NCI-H526 (cell line): Measurements from ENCODE around the gene FLNC.
A peak's percentile ranks its signal among the peaks of the same experiment; 100 is the strongest.

Experiments
- DNase-seq, 2 experiments: peaks; one replicate each; lab custom pipeline; 2025; lab: John Stamatoyannopoulos, UW

Gene FLNC

DNA sequence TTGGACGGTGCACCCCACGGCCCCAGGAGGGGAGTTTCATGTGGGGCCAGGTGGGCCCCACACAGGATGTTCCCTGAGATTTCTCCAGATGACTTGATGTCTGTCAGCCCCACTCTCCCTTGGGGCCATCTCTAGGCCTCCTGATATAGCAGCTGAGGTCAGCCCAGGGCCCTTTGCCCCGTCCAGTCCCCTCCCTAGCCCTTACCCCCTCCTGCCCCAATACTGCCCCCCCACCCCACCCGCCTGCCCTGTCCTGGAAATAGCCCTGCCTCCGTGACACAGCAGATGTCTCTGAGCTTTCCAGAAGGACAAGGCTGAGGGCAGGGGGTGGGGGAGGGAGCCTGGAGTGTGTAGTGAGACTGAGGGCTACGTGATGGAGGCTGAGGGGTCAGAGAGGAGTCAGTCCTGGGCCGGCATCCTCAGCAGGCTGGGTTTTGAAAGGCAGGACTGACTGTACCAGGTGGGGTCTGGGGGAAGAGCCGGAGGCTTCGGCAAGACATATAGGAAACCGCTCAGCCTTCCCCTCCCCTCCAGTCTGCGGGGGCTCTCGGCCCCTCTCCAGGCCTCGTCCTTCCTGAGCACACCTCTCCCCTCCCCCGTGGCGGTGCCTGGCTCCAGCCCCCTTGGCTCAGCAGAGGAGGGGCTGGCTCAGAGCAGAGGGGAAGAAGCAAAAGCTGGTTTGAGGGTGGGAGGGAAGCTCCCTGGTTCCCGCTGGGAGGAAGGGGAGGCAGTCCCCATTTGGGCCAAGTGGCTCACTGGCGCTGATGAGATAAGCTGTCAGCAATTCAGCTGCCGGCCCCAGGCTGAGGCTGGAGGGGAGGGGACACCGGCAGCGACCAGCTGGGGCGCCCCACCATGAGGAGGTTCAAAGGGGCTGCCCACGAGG is 2.0 kb downstream of the FLNC start:
- no peak for DNase-seq

DNA sequence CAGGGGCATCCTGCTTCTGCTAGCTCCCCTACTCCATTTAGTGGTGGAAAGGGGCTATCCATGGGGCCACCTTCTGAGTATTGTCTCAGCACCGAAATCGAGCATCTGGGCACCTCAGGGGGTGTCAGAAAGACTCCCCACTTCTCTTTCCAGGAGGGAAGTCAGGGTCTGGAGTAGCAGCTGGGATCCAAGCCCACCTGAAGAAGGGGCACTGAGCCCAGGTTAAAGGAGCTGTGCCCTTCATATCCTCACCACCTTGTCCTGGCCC is 2.6 kb downstream of the FLNC start:
- DNase-seq = no peak

DNA sequence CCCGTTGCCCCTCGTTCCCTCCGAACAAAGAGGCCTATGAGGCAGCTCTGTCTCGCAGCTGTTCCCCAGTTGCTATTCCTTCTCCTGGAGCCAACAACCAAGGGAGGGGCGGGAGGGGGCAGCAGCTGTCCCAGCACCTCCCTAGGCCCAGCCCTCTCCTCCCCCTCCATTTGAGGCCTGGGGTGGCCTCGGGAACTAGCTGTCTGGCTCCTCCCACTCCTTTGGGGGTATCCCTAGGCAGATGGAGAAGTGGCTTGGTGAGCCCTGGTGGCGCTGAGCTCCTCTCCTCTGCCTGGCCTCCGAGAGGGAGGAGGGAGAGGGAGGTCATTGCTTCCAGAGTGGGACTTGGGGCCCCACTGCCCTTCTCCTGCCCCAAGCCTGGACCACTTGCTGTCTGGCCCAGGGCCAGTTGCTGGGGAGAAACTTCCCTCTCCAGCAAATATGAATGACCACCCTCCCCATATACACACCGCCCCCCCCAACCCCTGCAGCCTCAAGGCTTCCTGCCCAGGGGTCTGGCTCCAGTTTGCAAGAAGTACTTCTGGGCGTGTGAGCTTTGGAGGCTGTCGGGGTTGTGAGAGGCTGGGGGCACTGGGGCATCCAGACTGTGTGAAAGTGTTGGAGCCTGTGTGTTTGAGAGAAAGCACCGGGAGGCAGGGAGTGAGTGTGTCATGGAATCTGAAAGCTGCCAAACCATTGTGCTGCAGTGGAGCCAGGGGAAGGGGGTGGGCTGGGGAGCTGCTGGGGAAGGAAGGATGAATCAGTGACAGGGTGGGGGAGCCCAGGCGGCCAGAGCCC is 3.1 kb downstream of the FLNC start:
- no peak for DNase-seq

DNA sequence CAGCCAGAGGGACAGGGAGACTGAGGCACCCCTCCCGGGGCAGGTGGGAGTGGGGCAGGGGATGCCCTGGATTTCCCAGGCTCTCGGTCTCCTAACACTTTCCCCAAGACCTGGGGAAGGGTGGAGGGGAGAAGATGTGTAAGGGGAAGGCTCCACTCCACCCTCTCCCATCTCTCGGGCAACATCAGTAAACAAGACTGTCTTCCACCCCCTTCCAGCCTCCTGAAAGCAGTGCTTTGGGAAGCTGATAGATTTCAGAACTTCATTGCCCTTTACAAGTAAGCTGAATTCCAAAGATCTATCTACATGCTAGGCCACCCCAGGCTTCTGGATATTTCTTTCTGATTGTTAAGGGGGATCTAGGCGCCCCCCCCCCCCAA is 3.7 kb downstream of the FLNC start:
- DNase-seq = no peak

DNA sequence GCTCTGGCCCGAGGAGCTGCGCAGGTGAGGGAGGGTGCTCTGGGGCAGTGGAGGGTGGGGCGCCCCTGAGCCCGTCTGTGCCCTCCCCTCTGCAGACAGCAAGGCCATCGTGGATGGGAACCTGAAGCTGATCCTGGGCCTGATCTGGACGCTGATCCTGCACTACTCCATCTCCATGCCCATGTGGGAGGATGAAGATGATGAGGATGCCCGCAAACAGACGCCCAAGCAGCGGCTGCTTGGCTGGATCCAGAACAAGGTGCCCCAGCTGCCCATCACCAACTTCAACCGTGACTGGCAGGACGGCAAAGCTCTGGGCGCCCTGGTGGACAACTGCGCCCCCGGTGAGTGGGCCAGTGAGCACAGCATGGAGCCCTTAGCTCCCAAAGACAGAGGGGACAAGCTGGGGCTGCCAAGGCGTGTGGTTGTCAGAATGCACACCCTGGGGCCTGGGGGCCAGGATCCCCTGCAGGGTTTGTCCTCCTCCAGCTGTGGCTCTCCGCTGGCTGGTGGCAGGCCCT is 5.1 kb downstream of the FLNC start:
- no peak for DNase-seq

DNA sequence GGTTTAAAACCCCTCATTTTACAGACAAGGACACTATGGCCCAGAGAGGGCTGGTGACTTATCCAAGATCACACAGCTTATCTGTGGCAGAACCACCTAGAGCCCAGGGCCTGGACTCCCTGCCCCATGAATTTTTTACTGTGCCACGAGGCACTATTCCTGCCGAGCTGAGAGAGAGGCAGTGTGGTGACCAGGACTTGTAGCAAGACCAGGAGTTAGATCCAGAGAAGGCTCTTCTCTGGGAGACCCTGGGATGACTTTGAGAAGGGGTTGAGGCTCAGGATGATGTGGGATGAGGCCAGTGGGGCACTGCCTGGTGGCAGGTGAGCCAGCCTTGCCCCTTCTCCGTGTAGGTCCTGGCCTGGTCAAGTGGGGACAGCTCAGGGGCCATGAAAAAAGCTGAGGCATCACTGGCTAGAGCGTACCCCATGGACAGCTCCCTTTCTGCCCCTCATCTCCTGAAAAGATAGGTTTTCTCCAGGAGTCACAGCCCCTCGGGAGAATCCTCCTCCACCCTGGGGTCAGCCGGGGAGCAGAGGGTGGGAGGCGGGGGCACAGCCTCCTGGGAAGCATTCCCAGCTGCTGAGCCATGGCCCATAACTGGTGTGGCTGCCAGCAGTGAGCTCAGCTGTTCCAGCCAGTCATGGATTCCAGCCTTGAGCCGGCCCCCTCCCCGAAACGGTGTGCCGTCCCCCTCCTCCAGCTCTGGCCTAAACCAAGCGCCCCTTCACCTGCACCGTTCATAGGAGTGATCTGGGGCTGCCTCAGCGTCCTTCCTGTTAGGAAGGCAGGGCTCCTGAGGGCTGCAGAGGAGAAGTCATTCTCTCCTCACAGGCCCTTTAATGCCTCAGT is 5.8 kb downstream of the FLNC start:
- no peak for DNase-seq

DNA sequence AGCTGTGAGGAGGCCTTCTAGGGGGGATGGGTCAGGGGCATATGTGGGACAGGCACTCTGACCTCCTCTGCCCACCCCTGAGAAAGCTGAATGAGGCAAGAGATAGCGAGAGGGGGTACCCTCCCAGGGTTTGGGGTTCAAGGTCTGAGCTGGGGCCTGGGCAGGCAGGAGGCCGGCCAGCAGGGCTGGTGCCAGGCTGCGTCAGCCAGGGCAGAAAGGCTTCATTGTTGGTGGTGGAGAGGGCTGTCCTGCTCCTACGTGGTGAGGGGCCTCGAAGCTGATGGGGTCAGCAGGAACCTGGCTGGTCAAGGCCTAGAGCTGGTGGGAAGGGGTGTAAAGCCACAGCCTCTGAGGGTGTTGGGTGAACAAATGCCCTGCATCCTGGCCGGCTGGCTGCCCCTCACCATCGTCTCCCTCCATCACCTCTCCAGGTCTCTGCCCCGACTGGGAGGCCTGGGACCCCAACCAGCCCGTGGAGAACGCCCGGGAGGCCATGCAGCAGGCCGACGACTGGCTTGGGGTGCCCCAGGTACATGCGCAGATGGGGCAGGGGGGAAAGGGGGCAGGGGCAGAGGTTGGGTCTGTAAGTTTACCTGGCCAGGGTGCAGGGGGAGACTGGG is 6.6 kb downstream of the FLNC start:
- DNase-seq = no peak

DNA sequence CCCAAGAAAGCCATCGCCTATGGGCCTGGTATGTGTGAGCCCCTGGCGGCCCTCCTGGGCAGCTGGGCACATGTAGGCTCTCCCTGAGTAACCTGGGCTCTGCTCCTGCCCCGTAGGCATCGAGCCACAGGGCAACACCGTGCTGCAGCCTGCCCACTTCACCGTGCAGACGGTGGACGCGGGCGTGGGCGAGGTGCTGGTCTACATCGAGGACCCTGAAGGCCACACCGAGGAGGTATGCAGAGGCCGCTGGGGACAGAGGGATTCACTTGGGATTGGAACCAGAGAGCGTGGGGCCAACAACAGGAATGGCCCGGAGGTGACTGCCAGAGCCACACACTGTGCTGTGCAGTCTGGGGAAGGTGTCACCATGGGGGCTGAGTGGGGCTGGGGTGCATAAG is 7.3 kb downstream of the FLNC start:
- DNase-seq = no peak

DNA sequence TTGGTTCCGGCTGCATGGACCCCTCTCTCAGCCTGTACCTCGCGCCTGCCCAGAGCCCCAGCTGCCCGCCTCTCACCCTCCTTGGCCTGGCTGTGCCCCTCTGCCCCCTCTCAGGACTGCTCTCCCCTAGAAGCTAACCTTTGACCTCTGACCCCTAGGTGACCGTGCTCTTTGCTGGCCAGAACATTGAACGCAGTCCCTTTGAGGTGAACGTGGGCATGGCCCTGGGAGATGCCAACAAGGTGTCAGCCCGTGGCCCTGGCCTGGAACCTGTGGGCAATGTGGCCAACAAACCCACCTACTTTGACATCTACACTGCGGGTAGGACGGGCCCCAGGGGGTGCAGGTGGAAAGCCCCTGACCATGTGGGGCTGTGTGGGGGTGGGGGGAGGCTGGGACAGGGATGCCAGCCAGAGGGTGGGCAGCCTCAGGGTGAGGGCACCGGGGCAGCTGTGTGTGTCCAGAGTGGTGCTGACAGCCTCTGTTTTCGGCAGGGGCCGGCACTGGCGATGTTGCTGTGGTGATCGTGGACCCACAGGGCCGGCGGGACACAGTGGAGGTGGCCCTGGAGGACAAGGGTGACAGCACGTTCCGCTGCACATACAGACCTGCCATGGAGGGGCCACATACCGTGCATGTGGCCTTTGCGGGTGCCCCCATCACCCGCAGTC is 8.0 kb downstream of the FLNC start:
- DNase-seq = no peak

DNA sequence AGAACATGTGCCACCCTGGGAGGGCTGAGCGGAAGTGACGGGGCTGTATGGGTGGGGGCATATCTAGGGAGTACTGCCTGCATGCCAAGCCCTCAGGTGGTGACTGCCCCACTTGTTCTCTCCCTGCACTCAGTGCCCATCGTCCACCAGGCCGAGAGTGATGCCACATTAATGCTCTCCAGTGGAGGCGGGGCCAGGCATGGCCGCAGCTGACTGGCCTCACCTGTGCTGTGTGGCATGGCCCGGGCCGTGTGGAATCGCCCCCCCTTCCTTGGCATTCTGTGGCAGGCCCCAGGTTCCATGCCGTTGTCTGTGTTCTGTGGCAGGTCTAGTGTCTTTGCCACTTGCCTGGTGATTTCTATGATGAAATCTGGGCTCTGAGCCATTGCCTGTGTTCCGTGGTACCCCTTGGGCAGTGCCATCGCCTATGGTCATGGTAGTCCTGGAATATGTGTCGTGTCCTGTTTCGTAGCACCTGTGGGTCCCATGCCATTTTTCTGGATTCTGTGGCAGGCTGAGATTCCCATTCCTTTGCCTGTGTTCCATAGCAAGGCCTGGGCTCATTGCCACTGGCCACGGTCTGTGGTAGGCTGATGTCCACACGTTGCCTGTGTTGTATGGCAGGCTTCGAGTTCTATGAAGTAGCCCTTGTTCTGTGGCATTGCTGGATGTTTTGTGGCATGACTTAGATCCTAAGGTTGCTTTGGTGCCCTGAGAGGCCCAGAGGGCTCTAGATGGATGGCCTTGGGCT is 8.9 kb downstream of the FLNC start:
- DNase-seq = no peak

DNA sequence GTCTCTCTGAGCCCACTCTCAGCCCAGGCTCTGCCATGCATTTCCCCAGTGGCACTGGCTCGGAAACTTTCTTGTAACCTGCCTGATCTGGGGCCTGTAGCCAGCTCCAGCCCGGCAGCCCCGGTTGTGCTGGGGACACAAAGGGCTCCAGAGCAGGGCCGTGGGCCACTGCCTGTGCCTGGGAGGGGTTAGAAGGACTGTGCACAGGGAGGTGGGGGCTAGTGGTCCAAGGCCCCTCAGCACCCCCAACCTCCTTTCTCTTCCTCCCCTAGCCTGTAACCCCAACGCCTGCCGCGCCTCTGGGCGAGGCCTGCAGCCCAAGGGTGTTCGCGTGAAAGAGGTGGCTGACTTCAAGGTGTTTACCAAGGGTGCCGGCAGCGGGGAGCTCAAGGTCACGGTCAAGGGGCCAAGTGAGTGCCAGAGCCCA is 9.6 kb downstream of the FLNC start:
- DNase-seq = no peak

DNA sequence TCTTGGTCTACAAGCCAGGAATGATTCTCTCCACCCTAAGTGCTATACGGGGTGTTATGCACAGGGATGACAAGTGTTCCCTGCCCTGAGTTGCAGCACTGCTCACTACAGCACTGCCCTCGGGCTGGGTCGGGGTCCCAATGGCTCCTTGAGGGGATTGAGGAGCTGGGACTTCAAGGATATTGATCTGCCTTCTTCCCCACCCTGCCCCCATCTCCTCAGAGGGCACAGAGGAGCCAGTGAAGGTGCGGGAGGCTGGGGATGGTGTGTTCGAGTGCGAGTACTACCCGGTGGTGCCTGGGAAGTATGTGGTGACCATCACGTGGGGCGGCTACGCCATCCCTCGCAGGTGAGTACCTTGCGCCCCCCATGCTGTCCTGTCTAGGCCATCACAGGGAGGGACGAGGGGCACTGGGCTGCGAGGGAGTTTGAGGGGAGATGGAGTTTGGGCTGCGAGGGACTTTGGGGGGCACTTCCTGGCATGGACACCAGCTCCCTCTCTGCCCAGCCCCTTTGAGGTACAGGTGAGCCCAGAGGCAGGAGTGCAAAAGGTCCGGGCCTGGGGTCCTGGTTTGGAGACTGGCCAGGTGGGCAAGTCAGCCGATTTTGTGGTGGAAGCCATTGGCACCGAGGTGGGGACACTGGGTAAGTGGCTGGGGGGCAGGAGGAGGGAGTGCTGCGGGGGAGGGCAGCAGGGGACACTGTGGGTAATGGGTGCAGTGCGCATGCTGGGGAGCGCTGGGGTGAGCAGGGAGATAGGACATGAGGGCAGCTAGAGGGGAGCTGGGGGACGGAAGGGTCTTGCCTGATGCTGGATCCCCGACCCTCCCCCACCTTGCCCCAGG is 10.3 kb downstream of the FLNC start:
- DNase-seq = no peak

DNA sequence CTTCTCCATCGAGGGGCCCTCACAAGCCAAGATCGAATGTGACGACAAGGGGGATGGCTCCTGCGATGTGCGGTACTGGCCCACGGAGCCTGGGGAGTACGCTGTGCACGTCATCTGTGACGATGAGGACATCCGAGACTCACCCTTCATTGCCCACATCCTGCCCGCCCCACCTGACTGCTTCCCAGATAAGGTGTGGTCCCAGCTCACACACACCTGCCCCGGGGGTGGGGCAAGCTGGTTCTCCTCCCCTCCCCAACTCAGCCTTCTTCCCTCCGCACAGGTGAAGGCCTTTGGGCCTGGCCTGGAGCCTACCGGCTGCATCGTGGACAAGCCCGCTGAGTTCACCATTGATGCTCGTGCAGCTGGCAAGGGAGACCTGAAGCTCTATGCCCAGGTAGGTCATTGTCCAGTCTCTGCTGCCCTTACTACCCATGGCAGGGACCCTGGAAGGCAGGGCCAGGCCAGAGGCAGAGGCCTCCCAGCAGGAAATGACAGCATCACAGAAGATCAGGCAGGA is 11.0 kb downstream of the FLNC start:
- DNase-seq = peak in 1 of 2 experiments; percentile 20

DNA sequence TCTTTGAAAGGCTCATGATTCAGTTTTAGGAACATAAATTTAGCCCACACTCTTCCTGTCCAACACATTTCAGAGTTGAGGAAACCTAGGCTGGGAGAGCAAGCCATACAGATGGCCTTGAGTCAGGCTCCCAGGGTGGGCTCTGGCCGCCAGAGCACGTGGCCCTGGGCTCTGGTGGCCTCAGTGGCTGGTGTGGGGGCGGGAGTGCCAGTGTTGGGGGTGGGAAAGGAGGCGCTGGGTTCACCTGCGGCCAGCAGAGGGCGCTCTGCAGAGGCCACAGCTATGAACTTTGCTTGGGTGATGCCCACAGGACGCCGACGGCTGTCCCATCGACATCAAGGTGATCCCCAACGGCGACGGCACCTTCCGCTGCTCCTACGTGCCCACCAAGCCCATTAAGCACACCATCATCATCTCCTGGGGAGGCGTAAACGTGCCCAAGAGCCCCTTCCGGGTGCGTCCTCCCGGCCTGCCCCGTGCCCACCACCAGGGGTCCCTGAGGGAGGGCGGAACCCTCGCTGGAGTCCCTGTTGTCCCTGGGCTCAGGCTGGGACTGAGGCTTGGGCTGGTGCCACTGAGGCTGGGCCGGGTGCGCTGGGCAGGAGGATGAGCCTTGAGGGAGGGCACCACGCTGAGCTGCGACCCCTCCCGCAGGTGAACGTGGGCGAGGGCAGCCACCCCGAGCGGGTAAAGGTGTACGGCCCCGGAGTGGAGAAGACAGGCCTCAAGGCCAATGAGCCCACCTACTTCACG is 11.9 kb downstream of the FLNC start:
- peak in 1 of 2 experiments; percentile 79 for DNase-seq

DNA sequence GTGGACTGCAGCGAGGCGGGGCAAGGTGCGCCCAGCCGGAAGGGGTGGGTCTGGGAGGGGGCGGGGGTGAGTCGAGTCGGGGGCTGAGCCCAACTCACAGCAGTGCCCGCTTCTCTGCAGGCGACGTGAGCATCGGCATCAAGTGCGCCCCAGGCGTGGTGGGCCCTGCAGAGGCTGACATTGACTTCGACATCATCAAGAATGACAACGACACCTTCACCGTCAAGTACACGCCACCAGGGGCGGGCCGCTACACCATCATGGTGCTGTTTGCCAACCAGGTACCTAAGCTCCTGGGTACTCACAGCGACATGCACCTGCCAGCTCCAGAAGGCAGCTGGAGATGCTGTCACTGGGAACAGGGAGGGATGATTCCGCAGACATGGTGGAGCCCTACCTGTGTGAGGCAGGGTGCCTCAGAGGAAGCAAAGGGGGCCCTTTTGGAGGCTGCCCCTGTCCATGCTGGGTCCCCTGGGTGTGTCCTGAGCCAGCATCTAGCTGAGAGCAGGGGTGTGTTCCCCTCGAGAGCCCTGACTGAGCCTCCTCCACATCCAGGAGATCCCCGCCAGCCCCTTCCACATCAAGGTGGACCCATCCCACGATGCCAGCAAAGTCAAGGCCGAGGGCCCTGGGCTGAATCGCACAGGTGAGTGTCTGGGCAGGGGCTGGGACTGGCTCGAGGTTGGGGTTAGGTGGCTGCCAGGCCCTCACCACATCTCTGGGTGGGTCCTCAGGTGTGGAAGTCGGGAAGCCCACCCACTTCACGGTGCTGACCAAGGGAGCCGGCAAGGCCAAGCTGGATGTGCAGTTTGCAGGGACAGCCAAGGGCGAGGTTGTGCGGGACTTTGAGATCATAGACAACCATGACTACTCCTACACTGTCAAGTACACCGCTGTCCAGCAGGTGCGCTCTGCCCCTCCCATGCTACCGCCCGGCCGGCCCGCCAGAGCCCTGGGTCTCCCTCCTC is 12.8 kb downstream of the FLNC start:
- DNase-seq = peak; percentile 27 to 61

DNA sequence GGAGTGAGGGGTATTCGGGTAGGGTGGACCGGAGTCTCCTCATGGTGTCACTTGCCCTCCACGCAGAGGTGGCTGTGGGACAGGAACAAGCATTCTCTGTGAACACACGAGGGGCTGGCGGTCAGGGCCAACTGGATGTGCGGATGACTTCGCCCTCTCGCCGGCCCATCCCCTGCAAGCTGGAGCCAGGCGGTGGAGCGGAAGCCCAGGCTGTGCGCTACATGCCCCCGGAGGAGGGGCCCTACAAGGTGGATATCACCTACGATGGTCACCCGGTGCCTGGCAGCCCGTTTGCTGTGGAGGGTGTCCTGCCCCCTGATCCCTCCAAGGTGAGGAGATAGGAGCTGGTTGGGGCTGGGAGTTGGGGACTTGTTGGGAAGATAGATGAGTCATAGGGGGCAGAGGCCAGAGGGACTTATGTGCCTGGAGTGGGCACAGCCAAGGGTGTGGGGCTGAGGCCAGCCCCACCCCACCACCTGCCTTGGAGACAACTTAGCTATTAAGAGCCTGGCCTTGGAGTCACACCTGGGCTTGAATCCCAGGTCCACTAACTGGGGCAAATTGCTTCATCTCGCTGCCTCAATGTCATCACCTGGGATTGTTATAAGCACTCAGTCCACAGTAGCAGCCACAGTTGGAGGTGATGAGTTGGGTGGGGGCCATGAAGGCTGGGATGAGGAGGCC is 13.9 kb downstream of the FLNC start:
- no peak for DNase-seq

DNA sequence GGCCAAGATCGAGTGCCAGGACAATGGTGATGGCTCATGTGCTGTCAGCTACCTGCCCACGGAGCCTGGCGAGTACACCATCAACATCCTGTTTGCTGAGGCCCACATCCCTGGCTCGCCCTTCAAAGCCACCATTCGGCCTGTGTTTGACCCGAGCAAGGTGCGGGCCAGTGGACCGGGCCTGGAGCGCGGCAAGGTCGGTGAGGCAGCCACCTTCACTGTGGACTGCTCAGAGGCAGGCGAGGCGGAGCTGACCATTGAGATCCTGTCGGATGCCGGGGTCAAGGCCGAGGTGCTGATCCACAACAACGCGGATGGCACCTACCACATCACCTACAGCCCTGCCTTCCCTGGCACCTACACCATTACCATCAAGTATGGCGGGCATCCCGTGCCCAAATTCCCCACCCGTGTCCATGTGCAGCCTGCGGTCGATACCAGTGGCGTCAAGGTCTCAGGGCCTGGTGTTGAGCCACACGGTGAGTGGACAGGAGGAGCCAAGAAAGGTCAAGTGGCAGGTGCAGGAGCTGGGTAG is 14.6 kb downstream of the FLNC start:
- DNase-seq = no peak
